Limb (tissue), 2 donors: Measurements from ENCODE around the gene WSCD2.

Experiments
- DNase-seq, 2 donors: peaks; one replicate each; pipeline ENCODE4 v3.0.0-alpha.2; 2016; ENCODE audit errors: extremely low spot score in 2 of 2

The WSCD2 gene

GRCh38 chr12:108232565-108232964 lies 103.5 kb downstream of the WSCD2 start:
- DNase-seq, result no peak

- no peak for DNase-seq
These were observed 105.1 kb downstream of the WSCD2 start for GRCh38 chr12:108234158-108234557.

- no peak for DNase-seq
These were observed 106.3 kb downstream of the WSCD2 start for GRCh38 chr12:108235197-108235984.

GRCh38 chr12:108235985-108236263 lies 106.8 kb downstream of the WSCD2 start:
- no peak for DNase-seq

- DNase-seq, result no peak
These were observed 107.3 kb downstream of the WSCD2 start for GRCh38 chr12:108236366-108236765.

- no peak for DNase-seq
These were observed 108.2 kb downstream of the WSCD2 start for GRCh38 chr12:108237272-108237671.

GRCh38 chr12:108238474-108238873 lies 109.4 kb downstream of the WSCD2 start:
- DNase-seq, result no peak

GRCh38 chr12:108239378-108239777 lies 110.3 kb downstream of the WSCD2 start:
- no peak for DNase-seq

- DNase-seq, result no peak
These were observed 111.1 kb downstream of the WSCD2 start for GRCh38 chr12:108240027-108240785.

- DNase-seq, result no peak
These were observed 111.8 kb downstream of the WSCD2 start for GRCh38 chr12:108240928-108241327.

- DNase-seq, result no peak
These were observed 113.1 kb downstream of the WSCD2 start for GRCh38 chr12:108241986-108242703.

GRCh38 chr12:108247130-108247529 lies 118.0 kb downstream of the WSCD2 start:
- no peak for DNase-seq

GRCh38 chr12:108248011-108248410 lies 118.9 kb downstream of the WSCD2 start:
- no peak for DNase-seq

GRCh38 chr12:108252523-108252922 lies 123.4 kb downstream of the WSCD2 start:
- DNase-seq, result no peak

GRCh38 chr12:108253540-108253939 lies 124.5 kb downstream of the WSCD2 start:
- DNase-seq, result peak; percentile 10 to 60

- no peak for DNase-seq
These were observed 124.9 kb downstream of the WSCD2 start for GRCh38 chr12:108254030-108254429.

- no peak for DNase-seq
These were observed 125.6 kb downstream of the WSCD2 start for GRCh38 chr12:108254517-108255251.

- no peak for DNase-seq
These were observed 126.1 kb downstream of the WSCD2 start for GRCh38 chr12:108255252-108255602.

GRCh38 chr12:108257004-108257403 lies 127.9 kb downstream of the WSCD2 start:
- DNase-seq, result no peak

- DNase-seq, result no peak
These were observed 128.6 kb downstream of the WSCD2 start for GRCh38 chr12:108257610-108258106.

- no peak for DNase-seq
These were observed 131.0 kb downstream of the WSCD2 start for GRCh38 chr12:108260039-108260438.

- DNase-seq, result no peak
These were observed 131.9 kb downstream of the WSCD2 start for GRCh38 chr12:108260969-108261368.
